ENCODE data around the gene GOLGA7B. TPM values are rescaled to one million over a fixed set of nuclear protein-coding genes. Genes with fewer than 3 reads are reported as not detected.

The GOLGA7B gene
- total RNA-seq, 6 donors from 2014 or later = 1.0 to 2.6 (median 1.1) TPM

- no peak overlapping the region for H3K27ac ChIP-seq
- DNase-seq = no peak
- H3K4me3 ChIP-seq = no peak overlapping the region
- ATAC-seq (ENCODE audit: low FRiP score in 2 of 2) = no peak
- H3K36me3 ChIP-seq = no peaks in the 10 kb centered on the region
- no peaks in the 10 kb centered on the region for H3K9me3 ChIP-seq
- no peak for TF ChIP-seq EP300 (IDR thresholded peaks at IDR 0.05)
- no peak for TF ChIP-seq POLR2AphosphoS5 (IDR thresholded peaks at IDR 0.05)
- no peak for TF ChIP-seq CTCF (IDR thresholded peaks at IDR 0.05)
- TF ChIP-seq POLR2A (IDR thresholded peaks at IDR 0.05) = no peak
- H3K4me1 ChIP-seq = no peaks in the 10 kb centered on the region
- H3K27me3 ChIP-seq = no peaks in the 10 kb centered on the region
- WGBS, 2 donors = 73 to 85% methylated on average over 5 to 10 of the region's 10 CpGs
Observed at GRCh38 chr10:97822261-97822687, 27.4 kb upstream of the GOLGA7B start.

GRCh38 chr10:97823734-97824133 is 25.9 kb upstream of the GOLGA7B start:
- no peaks in the 10 kb centered on the region for H3K9me3 ChIP-seq
- H3K27me3 ChIP-seq = no peaks in the 10 kb centered on the region
- TF ChIP-seq EP300 (IDR thresholded peaks at IDR 0.05) = no peak
- no peak for TF ChIP-seq POLR2A (IDR thresholded peaks at IDR 0.05)
- TF ChIP-seq CTCF (IDR thresholded peaks at IDR 0.05) = no peak
- no peak for TF ChIP-seq POLR2AphosphoS5 (IDR thresholded peaks at IDR 0.05)
- H3K4me1 ChIP-seq = no peaks in the 10 kb centered on the region
- H3K4me3 ChIP-seq = no peak overlapping the region
- H3K36me3 ChIP-seq = no peaks in the 10 kb centered on the region
- DNase-seq (no peak), ATAC-seq (ENCODE audit: low FRiP score in 2 of 2) (no peak)
- WGBS, 2 donors = 80 to 81% methylated on average over 11 to 12 of the region's 12 CpGs
- H3K27ac ChIP-seq = no peak overlapping the region

- 83 to 84% methylated on average over 11 to 12 of the region's 12 CpGs for WGBS, 2 donors
- Histone ChIP-seq H3K4me3 (no peak overlapping the region), H3K27me3 (no peaks in the 10 kb centered on the region), H3K36me3 (no peaks in the 10 kb centered on the region), H3K9me3 (no peaks in the 10 kb centered on the region), H3K27ac (no peak overlapping the region), H3K4me1 (peaks cover 0 to 14% (median 8%) of the 10 kb centered on the region in 4 donors)
- TF ChIP-seq POLR2AphosphoS5 (IDR thresholded peaks at IDR 0.05) (no peak), CTCF (IDR thresholded peaks at IDR 0.05) (no peak), EP300 (IDR thresholded peaks at IDR 0.05) (no peak), POLR2A (IDR thresholded peaks at IDR 0.05) (no peak)
- no peak for DNase-seq
- no peak for ATAC-seq (ENCODE audit: low FRiP score in 2 of 2)
Observed at GRCh38 chr10:97825020-97825760, 24.5 kb upstream of the GOLGA7B start.

GRCh38 chr10:97826892-97827291 is 22.8 kb upstream of the GOLGA7B start:
- no peaks in the 10 kb centered on the region for H3K27me3 ChIP-seq
- H3K4me3 ChIP-seq = no peak overlapping the region
- no peak overlapping the region for H3K27ac ChIP-seq
- DNase-seq (no peak), ATAC-seq (ENCODE audit: low FRiP score in 2 of 2) (no peak)
- peaks cover 0 to 20% (median 12%) of the 10 kb centered on the region in 4 donors for H3K4me1 ChIP-seq
- 85 to 89% methylated on average over 1 of the region's 1 CpG for WGBS, 2 donors
- no peak for TF ChIP-seq EP300 (IDR thresholded peaks at IDR 0.05)
- no peak for TF ChIP-seq POLR2A (IDR thresholded peaks at IDR 0.05)
- no peak for TF ChIP-seq POLR2AphosphoS5 (IDR thresholded peaks at IDR 0.05)
- no peak for TF ChIP-seq CTCF (IDR thresholded peaks at IDR 0.05)
- H3K36me3 ChIP-seq = no peaks in the 10 kb centered on the region
- H3K9me3 ChIP-seq = no peaks in the 10 kb centered on the region

Measured in upper lobe of left lung (tissue), 6 donors.